ENCODE measurements around the gene IRS1. TPM values are rescaled to one million over a fixed set of nuclear protein-coding genes. Genes with fewer than 3 reads are reported as not detected.

IRS1 gene
- total RNA-seq, 1 experiment from 2014 or later, result 34.4 TPM

- intact Hi-C loops (cut with micrococcal nuclease; ENCODE audit: unreplicated experiment), result no loop called here
Measured at GRCh38 chr2:226739545-226740030, 60.0 kb downstream of the IRS1 start.

GRCh38 chr2:226738821-226739544, 60.6 kb downstream of the IRS1 start:
- H3K36me3 Mint-ChIP-seq (ENCODE audit: insufficient read depth, unreplicated experiment), result no peaks in the 10 kb centered on the region
- peak overlapping the region; percentile 38 for H3K27ac Mint-ChIP-seq (ENCODE audit: unreplicated experiment)
- no peaks in the 10 kb centered on the region for H3K9me3 Mint-ChIP-seq (ENCODE audit: low read depth, unreplicated experiment)
- BruUV-seq (replicated peaks), result no TSS peak
- intact Hi-C loops (cut with micrococcal nuclease; ENCODE audit: unreplicated experiment), result no loop called here
- H3K4me1 Mint-ChIP-seq (ENCODE audit: low read depth, unreplicated experiment), result peaks cover 48% of the 10 kb centered on the region
- TF ChIP-seq CTCF (IDR thresholded peaks at IDR 0.05; ENCODE audit: unreplicated experiment), result no peak
- CTCF ChIA-PET, result interaction anchor here (0.6 kb wide), 1 partner anchor 902 kb away, joined by 3 read pairs; no protein-coding TSS in a partner anchor
- no peak for DNase-seq
- H3K27me3 Mint-ChIP-seq (ENCODE audit: unreplicated experiment), result no peaks in the 10 kb centered on the region
- H3K4me3 Mint-ChIP-seq (ENCODE audit: low read depth, unreplicated experiment), result no peak overlapping the region

More at GRCh38 chr2:226739545-226740030, 60.0 kb downstream of the IRS1 start:
- H3K9me3 Mint-ChIP-seq (ENCODE audit: low read depth, unreplicated experiment), result no peaks in the 10 kb centered on the region
- H3K36me3 Mint-ChIP-seq (ENCODE audit: insufficient read depth, unreplicated experiment), result no peaks in the 10 kb centered on the region
- DNase-seq, result no peak
- H3K27ac Mint-ChIP-seq (ENCODE audit: unreplicated experiment), result no peak overlapping the region
- H3K4me1 Mint-ChIP-seq (ENCODE audit: low read depth, unreplicated experiment), result peaks cover 48% of the 10 kb centered on the region
- TF ChIP-seq CTCF (IDR thresholded peaks at IDR 0.05; ENCODE audit: unreplicated experiment), result no peak
- no TSS peak for BruUV-seq (replicated peaks)
- CTCF ChIA-PET, result interaction anchor here (0.6 kb wide), 1 partner anchor 902 kb away, joined by 3 read pairs; no protein-coding TSS in a partner anchor
- no peak overlapping the region for H3K4me3 Mint-ChIP-seq (ENCODE audit: low read depth, unreplicated experiment)
- H3K27me3 Mint-ChIP-seq (ENCODE audit: unreplicated experiment), result no peaks in the 10 kb centered on the region

GRCh38 chr2:226738191-226738820, 61.3 kb downstream of the IRS1 start:
- no peak for TF ChIP-seq CTCF (IDR thresholded peaks at IDR 0.05; ENCODE audit: unreplicated experiment)
- no peaks in the 10 kb centered on the region for H3K27me3 Mint-ChIP-seq (ENCODE audit: unreplicated experiment)
- peaks cover 48% of the 10 kb centered on the region for H3K4me1 Mint-ChIP-seq (ENCODE audit: low read depth, unreplicated experiment)
- intact Hi-C loops (cut with micrococcal nuclease; ENCODE audit: unreplicated experiment), result no loop called here
- CTCF ChIA-PET, result no interaction called here
- BruUV-seq (replicated peaks), result no TSS peak
- no peak for DNase-seq
- H3K4me3 Mint-ChIP-seq (ENCODE audit: low read depth, unreplicated experiment), result no peak overlapping the region
- no peaks in the 10 kb centered on the region for H3K36me3 Mint-ChIP-seq (ENCODE audit: insufficient read depth, unreplicated experiment)
- peak overlapping the region; percentile 38 for H3K27ac Mint-ChIP-seq (ENCODE audit: unreplicated experiment)
- no peaks in the 10 kb centered on the region for H3K9me3 Mint-ChIP-seq (ENCODE audit: low read depth, unreplicated experiment)

- TF ChIP-seq CTCF (IDR thresholded peaks at IDR 0.05; ENCODE audit: unreplicated experiment), result no peak
- no peak for DNase-seq
- intact Hi-C loops (cut with micrococcal nuclease; ENCODE audit: unreplicated experiment), result no loop called here
- Mint-ChIP-seq H3K27ac (ENCODE audit: unreplicated experiment) (no peak overlapping the region), H3K27me3 (ENCODE audit: unreplicated experiment) (no peaks in the 10 kb centered on the region), H3K9me3 (ENCODE audit: low read depth, unreplicated experiment) (no peaks in the 10 kb centered on the region), H3K4me3 (ENCODE audit: low read depth, unreplicated experiment) (no peak overlapping the region), H3K4me1 (ENCODE audit: low read depth, unreplicated experiment) (peaks cover 43% of the 10 kb centered on the region), H3K36me3 (ENCODE audit: insufficient read depth, unreplicated experiment) (no peaks in the 10 kb centered on the region)
- CTCF ChIA-PET, result no interaction called here
- BruUV-seq (replicated peaks), result no TSS peak
Measured at GRCh38 chr2:226736382-226736781, 63.2 kb downstream of the IRS1 start.
